Mesenteric fat pad (tissue), 1 donor: ENCODE results near the gene CD2. TPM values are rescaled to one million over a fixed set of nuclear protein-coding genes. Genes with fewer than 3 reads are reported as not detected.
"Not testable (repeated sequence)": the region's sequence is repeated elsewhere in the genome, so short reads cannot be mapped to it uniquely, and the experiment has no call there.

Experiments used
- DNase-seq: peaks from one replicate; pipeline ENCODE4 v3.0.0-alpha.2; 2020; ENCODE audit warnings: low spot score
- total RNA-seq: library from RNA; stranded (reverse); fragmentation: NEBNext Ultra II Directional; extraction: Animal tissue kit (Norgen Biotek cat#: 25700); gene quantifications from one replicate; pipeline ENCODE4 v1.2.1, GENCODE V29; 2021
- donor health status: DM: yes; HTN: yes; CAD: no.

The CD2 gene
- total RNA-seq, 1 donor from 2014 or later, result 2.3 TPM

DNA sequence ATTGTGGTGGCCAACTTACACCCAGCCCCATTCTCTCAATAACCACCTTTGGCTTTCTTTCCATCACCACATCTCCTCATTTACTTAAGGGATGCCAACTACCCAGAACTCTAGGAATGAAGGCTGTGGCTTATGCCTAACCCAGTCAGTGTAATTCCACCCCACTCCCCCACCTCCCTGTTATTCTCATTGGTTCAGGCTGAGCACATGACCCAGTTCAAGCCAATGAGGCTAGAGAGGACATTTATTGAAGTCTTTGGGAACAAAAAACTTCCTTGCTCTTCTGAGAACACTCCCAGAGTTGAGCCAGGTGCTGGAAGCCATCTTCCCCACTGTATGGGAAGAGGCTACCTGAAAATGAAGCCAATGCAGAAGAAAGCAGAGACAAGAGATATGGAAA lies 22.8 kb upstream of the CD2 start:
- no peak for DNase-seq

- DNase-seq, result no peak
Measured at GRCh38 chr1:116732726-116733125, 21.5 kb upstream of the CD2 start.

DNA sequence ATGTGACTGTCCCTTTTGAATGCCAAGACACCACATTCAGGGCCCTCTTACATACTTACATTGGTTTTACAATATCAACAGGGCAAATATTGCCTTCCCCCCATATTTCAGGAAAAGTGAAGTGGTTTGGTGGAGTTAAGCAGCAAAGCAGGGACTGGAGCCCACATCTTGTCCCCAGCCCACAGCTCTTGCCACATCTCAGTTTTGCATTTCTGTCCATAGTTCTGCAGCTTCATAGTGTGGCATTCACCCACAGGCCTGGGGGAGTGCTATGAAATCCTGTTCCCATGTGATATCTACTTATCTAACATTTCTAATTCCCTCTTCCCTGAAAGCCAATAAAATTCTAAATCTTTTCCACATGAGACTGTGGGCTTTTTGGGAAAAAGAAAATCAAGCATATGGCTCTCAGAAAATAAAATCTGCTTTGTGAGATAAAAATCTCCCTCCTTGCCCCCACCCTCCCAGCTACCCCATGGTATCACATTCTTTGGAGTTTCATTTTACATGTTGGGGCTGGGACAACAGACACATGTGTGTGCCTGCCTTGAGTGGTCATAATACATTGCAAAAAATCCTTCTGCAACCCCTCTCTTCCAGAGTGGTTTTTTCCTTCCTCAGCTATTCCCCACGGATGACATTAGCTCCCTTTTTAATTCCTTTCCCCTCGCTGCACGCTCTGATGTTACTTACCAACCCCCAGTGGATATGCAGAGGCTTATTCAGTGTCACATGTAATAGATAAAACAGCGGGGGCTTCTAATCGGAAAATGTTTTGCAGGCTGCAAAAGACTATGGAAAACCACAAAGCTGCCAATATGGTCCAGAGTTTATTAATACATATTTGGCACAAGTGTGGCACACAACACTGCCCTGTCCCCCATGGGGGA lies 20.5 kb upstream of the CD2 start:
- no peak for DNase-seq

DNA sequence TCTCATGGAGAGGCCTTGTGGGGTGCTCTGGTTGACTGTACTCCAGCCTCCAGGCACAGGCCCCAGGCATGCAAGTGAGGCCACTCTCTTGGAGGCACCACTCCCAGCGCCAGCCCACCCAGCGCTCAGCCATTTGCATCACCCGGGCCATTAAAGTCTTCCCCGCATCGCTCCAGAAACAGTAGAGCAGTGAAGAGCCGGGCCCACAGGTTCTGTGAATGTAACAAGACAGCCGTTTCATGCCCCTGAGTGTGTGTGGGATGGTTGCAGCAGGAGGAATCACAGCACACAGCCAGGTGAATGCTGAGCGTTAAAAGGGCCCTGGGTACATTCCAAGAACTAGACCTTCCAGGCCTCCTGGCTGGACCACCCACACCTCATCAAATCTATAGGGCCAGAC lies 19.0 kb upstream of the CD2 start:
- DNase-seq, result no peak

- DNase-seq, result no peak
Measured at GRCh38 chr1:116737020-116737854, 17.0 kb upstream of the CD2 start.

DNA sequence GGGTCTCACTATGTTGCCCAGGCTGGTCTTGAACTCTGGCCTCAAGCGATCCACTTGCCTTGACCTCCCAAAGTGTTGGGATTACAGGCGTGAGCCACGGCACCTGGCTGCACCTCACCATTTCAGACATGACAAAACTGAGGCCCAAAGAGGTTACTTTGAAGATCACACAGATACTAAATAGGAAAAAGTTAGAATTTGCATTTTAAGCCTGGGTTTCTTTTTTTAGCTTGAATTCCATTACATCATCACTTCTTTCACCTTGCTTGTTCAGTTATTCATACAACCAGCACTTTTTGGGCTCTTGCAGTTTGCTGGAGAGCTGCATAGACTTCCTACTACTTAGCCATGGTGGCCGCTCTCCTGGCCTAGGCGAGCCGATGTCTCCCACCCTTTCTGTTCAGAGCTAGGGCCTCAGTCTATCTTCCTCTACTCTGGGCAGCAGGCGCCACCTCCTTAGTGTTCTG lies 16.3 kb upstream of the CD2 start:
- no peak for DNase-seq

DNA sequence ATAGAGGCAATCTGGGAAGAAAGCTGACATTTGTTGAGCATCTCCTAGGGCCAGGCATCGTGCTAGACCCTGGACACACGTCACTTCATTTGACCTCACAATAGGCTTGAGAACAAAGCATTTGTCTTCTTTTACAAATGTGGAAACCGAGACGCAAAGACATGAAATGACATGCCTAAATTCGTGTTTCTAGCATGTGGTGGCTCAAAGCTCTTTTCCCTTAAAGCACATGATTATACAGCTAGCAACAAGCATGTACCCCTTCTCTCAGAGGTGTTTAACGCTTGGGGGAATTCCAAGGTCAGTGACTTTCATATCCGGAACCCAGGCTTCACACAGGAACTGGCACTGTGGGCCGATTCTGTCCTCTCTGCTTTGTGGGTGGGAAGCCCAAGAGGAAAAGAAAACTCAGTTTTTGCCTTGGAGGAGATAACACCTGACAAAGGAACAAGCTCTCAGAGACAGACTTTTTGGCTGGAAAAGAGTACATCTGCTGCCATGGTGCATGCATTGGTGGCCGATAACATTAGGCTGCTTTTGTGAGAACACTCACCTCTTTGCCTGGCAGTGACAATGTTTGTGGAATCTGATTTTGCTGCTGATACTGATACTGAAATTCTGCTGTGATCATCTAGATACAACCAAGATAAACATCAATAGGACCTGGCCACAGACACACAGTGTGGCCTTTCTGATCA lies 15.4 kb upstream of the CD2 start:
- DNase-seq, result no peak

- no peak for DNase-seq
Measured at GRCh38 chr1:116739371-116740012, 14.7 kb upstream of the CD2 start.

GRCh38 chr1:116740296-116740695 lies 13.9 kb upstream of the CD2 start:
- no peak for DNase-seq

DNA sequence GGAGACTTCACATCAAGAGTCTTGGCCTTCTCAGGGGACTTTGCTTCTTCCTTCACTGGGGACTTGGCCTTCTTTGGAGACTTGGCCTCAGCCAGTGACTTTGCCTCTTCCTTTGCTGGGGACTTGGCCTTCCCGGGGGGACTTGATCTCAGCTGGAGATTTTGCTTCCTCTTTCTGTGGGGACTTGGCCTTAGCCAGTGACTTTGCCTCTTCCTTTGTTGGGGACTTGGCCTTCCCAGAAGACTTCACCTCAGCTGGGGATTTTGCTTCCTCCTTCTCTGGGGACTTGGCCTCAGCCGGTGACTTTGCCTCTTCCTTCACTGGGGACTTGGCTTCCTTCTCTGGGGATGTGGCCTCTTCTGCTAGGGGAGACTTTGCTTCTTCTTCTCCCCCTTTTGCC lies 13.5 kb upstream of the CD2 start:
- DNase-seq, result no peak

- DNase-seq, result peak; percentile 69
Measured at GRCh38 chr1:116741836-116742565, 12.2 kb upstream of the CD2 start.

DNA sequence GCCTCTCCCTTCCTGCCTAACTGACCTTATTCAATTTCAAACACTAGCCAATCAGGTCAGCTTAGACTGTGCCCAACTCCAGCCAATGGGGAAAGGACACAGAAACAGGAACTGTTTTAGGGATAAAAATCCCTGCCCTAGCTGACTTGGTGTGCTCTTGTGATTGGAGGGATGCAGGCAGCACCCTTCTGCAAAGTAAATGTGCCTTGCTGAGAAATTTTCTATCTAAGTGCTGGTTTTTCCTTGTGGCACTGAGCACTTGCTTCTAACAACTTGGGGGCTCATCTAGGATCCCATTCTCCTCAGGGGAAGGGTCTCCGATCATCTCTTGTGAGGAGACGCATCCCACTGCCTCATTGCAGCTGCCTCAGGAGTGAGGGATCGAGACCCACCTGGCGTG lies 10.7 kb upstream of the CD2 start:
- DNase-seq, result no peak

GRCh38 chr1:116748272-116748671 lies 6.0 kb upstream of the CD2 start:
- peak; percentile 11 for DNase-seq

DNA sequence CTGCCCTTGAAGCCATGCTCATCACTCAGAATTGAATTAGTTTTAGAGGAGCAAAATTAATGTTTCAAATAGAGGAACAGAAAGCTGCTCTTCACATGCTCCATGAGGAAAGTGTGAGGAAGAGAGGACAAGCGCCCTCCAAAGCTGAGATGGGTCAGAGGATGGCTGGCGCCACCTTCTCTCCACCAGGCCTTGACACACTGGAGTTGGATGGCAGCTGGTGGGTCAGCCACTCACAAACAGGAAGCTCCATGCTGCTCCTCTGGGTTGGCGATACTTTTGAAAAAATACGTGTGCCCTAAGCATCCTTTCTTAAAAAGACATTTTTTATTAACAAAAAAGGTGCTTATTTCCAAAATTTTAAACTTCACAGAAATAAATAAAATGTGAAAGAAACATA lies 3.1 kb upstream of the CD2 start:
- DNase-seq, result no peak

DNA sequence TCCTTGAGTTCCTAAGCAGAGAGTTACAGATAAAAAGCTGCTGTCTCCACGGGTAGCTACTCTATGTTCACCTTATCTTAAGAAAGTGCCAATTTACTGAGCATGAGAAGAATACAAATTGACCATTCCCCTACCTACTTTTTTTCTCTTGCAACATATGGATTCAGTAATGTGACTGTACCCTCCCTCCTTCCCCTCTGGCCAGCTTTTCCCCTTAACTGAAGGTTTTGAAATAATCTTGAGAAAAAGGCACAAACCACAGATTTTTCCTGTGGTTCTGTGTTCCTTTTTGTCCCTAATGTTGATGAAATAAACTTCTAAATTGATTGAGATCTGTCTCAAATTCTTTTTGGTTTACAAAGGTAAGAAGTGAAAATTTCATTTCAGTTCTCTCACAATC lies 2.6 kb upstream of the CD2 start:
- DNase-seq, result no peak

DNA sequence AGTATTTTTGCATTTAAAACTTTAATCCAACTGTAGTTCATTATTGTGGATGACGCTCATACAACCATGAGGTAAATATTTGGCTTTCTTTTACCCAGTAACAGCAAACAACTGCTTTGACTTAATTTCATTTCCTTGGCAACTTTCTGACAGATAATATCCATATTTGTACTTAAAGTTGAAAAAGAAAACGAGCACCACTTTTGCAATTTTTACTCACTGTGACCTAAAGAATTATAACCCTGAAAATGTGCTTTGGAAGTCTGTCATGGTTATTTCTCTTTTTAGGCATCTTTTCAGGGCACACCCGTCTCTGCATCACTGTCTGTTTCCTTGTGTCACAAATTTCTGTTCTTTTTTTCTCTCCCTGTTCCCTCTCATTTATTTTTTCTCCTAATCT lies 918 bp upstream of the CD2 start:
- no peak for DNase-seq

- DNase-seq, result no peak
Measured at GRCh38 chr1:116755066-116755465, 836 bp downstream of the CD2 start.

DNA sequence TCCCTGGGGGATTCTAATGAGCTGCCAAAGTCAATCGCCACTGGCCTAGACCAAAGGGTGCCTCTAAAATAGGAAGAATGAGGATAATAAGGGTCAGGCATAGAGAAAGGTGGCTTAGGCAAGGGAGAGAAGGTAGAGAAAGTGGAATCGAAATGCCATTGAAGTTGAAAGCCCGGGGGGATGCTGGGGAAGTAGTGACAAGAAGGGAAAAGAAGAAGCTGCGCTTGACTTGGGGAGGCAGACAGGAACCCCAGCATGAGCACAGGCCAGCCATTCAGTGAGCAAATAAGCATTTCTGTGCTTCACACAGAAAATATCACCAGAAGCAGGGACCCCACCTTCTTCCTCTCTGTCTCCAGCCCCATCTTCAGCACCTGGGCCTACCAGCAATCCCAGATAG lies 1.5 kb downstream of the CD2 start:
- no peak for DNase-seq

DNA sequence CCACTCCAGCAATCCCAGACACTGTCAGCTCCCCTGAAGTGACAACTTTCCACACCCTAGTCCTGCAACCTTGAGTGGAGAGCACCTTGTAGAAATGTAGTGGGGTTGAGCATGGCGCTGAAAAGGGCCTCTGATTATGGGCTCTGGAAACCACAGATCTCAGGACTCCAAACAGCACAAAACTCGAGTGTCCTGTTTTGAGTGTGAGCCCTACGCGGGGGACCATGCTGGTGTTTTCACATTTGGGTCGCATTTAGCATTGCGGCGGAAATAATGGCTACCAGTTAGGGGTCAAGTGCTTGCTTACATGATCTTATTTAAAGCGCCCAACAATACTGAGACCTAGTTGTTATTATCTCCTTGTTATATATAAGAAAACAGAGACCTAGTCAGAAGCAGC lies 1.9 kb downstream of the CD2 start:
- DNase-seq, result not testable (repeated sequence)

DNA sequence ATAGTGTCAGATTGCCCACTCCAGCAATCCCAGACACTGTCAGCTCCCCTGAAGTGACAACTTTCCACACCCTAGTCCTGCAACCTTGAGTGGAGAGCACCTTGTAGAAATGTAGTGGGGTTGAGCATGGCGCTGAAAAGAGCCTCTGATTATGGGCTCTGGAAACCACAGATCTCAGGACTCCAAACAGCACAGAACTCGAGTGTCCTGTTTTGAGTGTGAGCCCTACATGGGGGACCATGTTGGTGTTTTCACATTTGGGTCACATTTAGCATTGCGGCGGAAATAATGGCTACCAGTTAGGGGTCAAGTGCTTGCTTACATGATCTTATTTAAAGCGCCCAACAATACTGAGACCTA lies 4.2 kb downstream of the CD2 start:
- DNase-seq, result not testable (repeated sequence)

DNA sequence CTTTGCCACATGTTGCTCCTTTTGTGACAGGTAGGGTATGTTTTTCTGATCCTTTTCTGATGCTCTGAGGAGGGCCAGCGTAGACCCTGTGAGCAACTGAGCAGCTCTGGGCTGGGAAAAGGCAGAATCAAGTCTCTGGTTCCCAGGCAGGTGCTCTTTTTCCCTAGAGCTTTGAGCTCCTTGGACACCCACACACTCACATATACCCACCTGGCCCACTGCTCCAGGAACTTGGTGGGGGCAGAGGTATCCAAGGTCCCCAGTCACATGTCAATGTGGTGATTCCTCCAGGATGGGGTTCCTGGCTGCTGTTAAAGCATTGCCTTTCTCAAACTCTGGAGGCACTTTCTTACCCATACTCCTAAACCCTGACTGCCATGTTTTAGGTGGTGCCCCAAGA lies 5.4 kb downstream of the CD2 start:
- no peak for DNase-seq
